Cortex of kidney (tissue), 1 donor: ENCODE data around the gene INTS6.

Experiments used
- DNase-seq: peaks from one replicate; lab custom pipeline; 2025; lab: John Stamatoyannopoulos, UW

INTS6 gene

DNA sequence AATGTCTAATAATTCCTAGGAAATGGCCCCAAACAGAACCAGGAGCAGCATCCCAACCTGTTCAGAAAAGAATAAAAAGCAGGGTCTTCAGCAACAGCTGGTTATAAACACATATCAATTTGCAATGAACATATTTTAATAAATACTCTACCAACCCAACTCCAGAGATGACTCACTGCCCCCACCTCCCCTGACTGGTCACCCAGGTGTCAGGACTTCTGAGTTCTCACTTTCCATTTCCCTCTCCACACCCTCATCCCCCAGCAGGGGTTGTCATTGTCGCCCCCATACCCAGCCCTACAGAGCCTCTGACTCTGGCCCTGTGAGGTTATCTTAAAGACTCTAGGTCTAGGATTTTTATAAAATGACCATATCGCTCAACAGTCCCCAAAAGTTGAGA lies 106.4 kb downstream of the INTS6 start:
- no peak for DNase-seq

DNA sequence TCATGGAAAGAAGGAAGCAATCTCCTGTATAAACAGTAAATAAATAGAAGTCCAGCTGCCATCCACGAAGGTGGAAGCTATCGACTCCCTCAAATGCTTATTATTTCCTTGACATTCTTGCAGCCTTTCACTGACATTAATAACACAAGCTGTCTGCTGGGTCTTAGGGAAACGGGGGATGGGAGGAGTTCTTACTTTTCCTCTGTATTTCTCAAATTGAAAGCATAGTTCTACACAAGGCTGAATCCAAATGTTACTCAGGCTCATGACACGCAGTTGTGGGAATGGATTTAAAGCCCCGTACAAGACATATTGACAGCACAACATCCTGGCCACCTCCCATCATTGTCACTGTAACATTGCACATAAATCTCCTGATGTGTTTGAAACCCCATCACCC lies 109.4 kb downstream of the INTS6 start:
- DNase-seq: no peak

DNA sequence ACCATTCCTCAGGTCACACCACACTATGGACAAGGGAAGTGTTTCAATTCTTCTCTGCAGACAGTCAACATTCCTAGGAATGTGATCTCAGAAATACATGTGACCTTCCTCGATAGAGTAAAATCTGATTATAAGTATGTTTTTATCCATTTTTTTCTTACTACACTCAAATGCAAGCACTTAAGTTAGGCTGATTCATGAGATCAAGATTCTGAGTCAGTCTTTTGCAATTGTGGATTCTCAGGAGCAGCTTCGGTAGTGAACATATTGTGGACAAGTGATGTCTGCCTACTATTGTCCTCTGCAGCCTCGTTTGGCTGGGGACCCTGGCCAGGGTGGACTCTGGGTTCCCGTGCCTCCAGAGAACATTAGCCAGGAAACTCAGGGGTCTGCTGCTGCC lies 110.1 kb downstream of the INTS6 start:
- DNase-seq: no peak

DNA sequence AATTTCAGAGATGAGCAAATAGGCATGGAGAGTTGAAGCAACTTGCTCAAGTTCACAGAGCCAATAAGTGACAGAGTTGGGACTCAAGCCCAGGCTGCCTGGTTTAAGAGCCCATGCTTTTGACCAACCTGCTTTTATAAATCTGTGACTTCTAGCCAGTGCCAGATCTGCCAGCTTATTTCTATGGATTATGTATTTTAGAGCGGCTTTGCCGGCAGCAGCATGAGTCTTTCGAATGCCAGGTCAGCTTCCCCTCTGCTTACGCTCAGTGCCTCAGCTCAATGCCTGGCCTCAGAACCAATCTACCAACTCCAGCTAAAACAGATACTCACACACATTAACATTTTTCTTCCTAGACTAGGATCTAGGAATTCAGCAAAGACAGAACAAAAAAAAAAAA lies 111.0 kb downstream of the INTS6 start:
- no peak for DNase-seq

DNA sequence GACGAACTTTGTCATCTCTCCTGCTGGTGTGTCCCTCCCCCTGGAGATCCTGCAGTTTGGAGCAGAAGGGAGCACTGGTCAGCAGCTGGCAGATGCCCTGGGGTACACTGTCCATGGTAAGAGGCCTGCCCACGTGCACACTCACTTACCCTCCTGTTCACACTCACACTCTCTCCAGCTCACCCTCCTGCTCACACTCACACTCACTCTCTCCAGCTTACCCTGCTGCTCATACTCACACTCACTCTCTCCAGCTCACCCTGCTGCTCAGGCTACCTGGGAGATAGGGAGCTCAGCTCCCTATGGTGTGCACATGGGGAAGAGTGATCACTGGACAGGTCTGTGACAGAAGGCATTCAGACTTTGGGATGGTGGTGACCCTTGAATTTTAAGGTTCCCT lies 111.6 kb downstream of the INTS6 start:
- DNase-seq: no peak

DNA sequence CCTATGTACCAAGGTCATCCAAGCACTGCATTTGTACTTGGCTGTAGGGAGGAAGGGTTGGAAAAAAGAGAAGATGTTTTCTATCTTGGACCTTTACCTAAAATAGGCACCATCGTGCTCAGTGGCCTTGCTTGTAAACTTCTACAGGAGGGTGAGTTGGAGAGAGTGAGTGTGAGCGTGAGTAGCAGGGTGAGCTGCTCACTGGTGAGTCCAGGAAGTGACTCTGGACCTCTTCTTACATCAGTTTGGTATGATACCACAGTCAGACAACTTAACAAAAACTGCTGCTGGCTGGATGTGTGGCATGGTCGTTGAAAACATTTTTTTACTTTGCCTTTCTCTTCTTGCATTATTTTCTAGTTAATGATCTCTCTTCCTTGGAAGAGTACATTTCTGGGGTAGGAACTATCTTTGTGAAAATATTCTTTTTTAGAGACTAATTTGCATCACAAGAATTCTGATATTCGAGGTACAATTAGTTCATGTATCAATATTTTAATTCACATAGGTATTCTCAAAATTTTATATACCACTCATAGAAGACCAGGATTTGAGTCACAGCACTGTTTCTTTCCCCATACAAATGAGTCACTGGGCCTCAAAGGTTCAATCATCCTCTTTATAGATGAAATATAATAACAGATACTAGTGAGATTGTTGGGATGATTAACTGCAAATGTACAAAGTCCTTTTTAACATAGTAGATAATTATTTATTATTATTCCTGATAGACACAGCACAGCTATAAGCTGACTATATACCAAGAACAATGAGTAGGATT lies 112.7 kb downstream of the INTS6 start:
- no peak for DNase-seq

DNA sequence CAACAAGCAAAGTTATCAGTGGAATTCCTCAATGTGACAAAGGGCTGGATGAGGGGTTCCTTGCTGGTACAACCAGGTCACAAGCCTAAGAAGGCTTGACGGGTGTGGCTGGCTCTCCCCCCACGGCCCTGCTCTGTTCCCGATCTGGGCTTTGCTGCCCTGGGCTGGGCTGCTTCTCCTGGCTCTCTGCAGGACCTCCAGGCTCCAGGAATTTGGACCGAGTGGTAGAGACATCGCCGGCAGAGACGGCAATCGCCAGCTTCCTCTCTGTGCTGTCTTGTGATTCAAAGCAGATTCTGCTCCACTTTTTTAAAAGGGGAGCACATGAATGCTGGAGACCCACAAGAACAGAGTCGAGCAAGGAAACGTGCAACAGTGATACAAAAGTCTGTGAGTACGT lies 113.5 kb downstream of the INTS6 start, which contains the start of gene SERPINE3:
Gene SERPINE3 (plus strand): TSS at position 338 of the 400 bp plus-strand sequence. CDS start 1,401 bp downstream, outside the sequence.
- DNase-seq: no peak

DNA sequence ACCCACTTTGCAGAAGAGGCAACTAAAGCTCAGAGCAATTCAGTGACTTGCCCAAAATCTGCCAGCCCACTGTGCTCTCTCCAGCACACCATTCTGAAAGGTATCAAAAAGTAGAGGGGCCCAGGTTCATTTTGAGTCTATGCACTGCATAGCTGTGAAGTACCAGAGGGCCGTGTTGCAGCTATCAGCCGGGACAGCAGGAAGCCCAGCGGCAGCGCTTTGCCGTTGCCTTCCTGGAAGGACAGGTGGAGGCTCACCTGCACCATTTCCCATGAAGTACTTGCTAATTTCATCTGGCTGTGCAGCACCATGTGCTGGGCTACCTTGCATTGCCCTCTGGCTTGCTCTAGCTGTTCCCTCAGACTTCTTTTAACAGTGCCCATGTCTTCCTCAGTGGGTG lies 116.1 kb downstream of the INTS6 start:
- no peak for DNase-seq

DNA sequence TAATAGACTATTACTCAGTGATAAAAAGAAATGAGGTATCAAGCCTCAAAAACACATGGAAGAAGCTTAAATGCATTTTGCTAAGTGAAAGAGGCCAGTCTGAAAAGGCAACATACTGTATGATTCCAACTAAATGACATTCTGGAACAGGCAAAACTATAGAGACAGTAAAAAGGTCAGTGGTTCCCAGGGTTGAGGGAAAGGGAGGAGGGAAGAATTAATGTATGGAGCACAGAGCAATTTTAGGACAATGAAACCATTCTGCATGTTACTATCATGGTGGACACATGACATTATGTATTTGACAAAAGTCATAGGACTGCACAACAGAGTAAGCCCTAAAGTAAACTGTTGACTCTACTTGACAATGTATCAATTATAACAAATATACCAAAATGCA lies 119.0 kb downstream of the INTS6 start:
- no peak for DNase-seq

DNA sequence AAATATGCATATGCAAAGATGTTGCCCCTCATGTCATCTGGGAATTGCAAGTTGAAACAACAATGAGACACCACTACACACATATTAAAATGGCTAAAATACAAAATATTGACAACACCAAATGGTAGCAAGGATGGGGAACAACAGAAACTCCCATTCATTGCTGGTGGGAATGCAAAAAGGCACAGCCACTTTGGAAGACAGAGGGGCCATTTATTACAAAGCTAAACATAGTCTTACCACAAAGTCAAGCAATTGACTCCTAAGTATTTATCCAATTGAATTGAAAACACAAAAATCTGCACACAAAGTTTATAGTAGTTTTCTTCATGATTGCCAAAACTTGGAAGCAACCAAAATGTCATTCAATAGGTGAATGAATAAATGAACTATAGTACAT lies 119.4 kb downstream of the INTS6 start:
- no peak for DNase-seq

DNA sequence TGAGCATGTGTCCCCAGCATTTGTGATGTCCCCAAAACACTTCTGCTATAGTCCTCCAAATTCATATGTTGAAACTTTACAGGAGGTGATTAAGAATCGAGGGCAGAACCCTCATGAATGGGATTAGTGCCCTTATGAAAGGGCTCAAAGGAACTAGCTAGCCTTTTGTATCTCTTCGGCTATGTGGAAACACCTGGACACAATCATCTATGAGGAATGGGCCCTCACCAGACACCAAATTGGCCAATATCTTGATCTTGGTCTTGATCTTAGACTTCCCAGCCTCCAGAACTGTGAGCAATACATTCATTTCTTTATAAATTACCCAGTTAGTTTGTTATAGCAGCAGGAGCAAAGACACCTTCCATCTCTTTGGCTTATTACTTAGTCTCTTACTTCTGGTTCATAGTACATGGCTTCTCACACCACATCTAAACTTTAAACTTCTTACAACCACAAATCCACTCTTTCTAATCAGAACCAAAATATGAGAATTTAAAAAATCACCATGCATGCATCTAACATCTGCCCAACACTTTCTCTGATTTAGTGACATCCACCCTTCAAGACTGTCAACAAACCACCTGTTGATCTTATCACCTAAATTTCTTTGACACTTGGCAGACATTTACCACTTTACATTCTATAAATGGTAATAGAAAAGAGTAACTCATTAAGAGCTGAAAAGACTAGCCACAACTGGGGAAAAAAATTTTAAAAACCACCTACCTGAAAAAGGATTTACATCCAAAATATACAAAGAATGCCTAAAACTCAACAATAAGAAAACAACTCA lies 120.1 kb downstream of the INTS6 start:
- DNase-seq: no peak

DNA sequence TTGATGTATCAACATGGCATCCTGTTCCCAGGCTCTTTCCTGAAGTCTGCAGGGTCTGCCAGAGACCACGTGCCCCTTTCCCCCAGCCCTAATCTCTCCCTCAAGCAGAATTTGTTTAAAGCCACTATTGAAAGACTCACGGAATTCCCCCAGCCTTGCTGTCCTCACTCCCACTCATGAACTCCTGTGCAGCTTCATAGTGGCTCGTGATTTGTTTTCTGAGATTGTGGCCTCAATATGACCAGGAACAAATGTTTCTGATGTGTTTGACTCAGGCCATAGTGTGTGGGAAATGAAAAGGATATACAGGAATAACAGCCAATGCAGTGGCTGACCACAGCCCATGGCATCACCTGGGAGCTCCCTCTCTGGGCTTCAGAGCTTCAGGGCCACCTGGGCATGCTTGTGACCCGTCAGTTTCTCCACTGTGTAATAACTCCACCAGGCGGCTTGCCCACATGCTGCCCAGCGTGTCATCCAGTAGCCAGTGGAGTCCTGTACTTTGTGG lies 121.4 kb downstream of the INTS6 start:
- DNase-seq: no peak

DNA sequence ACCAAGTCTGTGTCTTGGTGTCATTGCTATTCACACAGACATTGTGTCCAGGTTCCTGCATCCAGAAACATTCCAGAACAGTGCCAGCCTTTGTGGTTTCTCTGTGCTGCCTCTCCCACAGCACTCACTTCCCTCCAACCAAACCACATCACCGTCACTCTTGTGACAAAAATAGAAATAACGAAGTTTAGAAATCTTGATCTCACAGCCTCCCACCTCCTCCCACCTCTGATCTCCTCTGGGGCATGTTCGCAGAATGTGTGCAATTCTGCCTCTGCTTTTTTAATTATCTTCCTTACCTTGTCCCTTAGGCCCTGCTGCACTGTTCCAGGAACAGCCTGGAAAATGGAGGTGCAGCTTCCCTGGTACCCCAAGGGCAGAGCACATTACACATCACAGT lies 122.0 kb downstream of the INTS6 start:
- no peak for DNase-seq

DNA sequence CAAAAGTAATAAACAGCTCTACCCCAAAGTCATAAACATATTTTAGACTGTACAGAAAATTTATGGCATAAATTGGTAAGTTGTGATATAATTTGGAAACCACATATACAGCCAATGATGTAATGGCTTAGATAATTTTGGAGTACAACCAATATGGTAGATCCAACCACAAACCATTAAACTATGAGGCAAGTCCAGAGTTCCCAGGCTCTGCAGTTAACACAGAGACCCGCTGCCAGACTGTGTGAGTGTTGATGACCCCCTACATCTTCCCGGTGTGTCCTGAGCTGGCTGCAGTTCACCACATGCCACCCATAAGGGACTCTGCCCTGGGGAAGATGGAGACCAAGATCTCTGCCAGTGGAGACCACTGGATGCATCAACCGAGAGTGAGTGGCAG lies 123.2 kb downstream of the INTS6 start:
- no peak for DNase-seq

DNA sequence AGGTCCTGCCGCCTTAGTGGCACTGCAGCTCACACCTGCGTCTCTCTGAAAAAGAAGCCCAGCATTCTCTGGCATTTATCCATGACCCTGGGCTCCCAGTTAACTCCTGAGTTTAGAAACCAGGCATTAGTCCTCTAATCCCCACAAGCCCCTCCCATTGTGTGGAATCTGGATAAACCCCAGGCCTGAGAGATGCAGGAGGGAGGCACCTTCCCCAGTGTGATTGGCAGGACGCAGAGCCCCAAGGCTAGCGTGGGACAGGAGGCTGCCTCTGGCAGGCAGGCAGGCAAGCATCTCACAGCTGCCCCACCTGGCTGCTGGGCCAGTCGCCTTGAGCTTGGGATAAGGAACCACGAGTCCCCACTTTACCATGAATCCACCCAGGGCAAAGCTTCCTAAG lies 124.3 kb downstream of the INTS6 start:
- DNase-seq: no peak

DNA sequence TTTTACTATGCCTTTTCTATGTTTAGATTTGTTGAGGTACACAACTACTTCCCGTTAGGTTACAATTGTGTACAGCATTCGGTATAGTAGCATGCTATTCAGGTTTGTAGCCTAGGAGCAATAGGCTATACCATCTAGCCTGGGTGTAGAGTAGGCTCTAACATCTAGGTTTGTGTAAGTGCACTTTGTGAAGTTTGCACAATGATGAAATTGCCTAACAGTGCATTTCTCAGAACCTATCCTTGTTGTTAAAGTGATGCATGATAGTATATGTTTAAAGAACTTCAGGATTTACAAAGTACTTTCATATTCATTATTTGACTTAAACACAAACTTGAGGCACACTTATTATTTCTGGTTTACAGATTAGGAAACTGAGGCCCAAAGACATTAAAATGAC lies 124.9 kb downstream of the INTS6 start:
- DNase-seq: no peak

DNA sequence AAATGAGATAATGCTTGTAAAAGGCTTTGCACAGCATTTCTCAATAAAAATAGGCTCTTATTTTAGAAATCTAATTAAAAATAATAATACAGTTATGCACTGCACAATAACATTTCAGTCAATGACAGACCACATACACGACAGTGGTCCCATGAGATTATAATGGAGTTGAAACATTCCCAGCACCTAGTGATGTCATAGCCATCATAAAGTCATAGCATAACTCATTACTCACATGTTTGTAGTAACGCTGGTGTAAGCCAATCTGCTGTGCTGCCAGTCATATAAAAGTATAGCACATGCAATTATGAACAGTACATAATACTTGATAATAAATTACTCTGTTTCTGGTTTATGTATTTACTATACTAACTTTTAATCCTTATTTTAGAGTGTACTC lies 126.1 kb downstream of the INTS6 start:
- no peak for DNase-seq

DNA sequence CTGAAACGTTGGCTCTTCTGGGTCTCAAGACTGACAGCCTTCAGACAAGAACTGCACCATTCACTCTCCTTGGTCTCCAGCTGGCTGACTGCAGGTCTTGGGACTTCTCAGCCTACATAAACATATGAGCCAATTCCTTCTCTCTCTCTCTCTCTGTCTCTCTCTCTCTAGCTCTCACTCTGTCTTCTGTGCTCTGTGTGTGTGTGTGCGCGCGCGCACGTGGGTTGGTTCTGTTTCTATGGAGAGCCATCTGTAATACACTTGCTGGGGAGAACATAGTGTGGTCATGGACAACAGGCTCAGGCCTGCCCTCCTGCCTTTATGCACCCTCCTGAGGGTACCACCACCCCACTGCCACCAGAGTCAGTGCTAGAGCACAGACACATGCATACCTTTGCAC lies 127.0 kb downstream of the INTS6 start:
- DNase-seq: no peak

DNA sequence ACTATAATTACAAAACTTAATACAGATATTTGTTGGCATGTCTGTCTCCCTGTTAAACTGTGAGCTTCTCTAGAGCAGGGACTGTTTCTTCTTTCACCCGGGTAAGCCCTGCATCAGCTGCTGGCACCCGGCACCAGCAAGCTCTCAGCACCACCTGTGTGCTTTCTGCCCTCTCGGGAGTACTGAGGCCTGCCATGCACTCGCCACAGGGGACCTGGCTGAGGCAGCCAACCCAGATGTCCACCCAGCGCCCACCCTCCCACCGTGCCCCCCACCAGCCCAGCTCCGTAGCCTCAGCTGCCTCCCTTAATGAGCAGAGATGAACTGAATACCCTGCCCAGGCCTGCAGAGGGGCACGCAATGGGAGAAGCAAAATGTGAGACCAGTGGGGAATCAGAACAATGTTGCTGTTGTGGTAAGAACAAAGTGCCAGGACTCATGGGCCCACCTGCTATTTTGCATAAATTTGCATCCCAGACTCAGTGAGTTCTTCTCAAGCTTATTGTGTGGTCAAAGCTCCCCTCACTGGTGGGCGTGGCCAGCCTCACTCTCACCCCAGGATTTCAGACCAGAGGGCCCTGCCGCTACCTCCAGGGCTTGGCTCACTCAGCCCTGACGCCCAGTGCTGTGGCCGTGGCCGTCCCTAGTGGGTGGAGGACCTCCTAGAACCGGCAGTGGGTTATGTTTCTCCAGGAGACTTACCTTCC lies 128.0 kb downstream of the INTS6 start:
- DNase-seq: no peak

DNA sequence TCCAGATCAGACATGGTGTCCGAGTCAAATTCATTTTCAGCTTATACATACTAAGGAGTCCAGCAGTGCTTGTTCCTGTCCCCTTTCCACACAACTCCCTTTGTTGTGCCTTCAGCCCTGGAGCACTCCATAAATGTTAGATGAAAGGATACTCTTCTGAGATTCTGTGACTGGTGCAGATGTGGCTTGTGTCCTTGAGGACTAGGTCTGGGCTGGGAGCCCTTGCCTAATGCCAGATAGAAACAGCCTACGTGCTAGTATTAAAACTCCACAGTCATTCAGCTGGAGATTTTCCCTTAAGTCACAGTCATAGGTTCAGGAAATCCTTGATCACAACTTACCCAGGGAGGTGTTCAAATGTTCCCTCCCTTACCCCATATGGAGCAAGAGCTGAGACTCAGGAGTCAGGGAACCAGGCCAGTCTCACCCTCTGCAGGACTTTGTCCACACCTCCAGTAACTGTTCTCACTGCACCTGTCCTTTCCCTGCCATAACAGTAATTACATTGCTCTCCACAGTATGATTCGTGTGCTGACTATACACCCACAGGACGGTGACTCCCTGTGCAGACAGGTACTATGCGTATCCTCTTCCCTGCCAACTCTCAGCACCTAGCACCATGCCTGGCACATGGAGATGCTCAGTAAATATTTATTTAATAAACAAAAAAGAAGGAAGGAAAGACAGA lies 128.9 kb downstream of the INTS6 start:
- no peak for DNase-seq

DNA sequence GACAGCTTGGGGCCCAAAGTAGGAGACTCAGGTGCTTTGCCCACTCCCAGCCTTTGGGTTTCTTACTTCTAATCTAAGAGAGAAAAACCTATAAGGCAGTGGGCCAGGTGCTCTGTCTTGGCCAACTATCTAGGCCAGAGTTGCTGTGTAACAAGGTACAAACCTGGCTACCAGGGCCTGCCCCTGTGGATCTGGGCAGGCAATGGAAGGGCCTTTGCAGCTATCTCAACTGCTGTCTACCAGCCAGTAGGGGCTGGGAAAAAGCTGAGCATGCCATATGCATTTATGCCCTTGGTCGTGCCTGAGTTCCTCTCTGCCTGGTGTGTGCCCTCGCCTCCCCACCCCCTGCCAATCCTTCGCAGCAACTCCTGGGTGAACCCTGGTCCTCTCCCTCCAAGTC lies 130.0 kb downstream of the INTS6 start:
- no peak for DNase-seq

DNA sequence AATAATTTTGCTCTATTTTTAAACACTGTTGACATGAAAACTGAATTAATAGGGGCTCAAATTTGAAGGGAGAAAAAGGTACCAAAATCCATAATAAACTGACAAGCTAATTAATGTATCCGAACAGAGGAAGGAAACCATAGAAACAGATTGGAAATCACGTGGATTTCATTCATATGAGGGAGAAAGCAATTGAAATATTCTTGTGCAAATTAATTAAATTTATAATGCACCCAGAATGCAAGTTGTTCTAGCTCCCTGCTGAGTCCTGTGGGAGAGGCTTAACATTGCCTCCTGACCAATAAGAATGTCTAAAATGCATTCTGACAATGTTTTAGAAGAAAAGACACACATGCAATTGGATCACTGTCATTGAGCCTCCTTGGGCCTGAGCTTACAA lies 131.0 kb downstream of the INTS6 start:
- DNase-seq: no peak
